A204.1 (cell line): ENCODE results near the gene IL24.

Source experiments
- FAIRE-seq: peaks from 2 replicates; lab custom pipeline; 2012; peaks lifted over from hg19 to GRCh38; lab: Jason Lieb, UNC

The IL24 gene

GRCh38 chr1:206880314-206880713 is 16.9 kb upstream of the IL24 start:
- no peak for FAIRE-seq

GRCh38 chr1:206882555-206882954 is 14.7 kb upstream of the IL24 start:
- FAIRE-seq: no peak

- no peak for FAIRE-seq
These were observed 14.1 kb upstream of the IL24 start for GRCh38 chr1:206883160-206883559.

GRCh38 chr1:206883876-206884275 is 13.4 kb upstream of the IL24 start:
- no peak for FAIRE-seq

GRCh38 chr1:206885341-206886060 is 11.7 kb upstream of the IL24 start:
- no peak for FAIRE-seq

GRCh38 chr1:206886831-206887230 is 10.4 kb upstream of the IL24 start:
- FAIRE-seq: no peak

GRCh38 chr1:206887701-206888100 is 9.5 kb upstream of the IL24 start:
- no peak for FAIRE-seq

- no peak for FAIRE-seq
These were observed 6.8 kb upstream of the IL24 start for GRCh38 chr1:206890125-206891060.

- FAIRE-seq: no peak
These were observed 5.8 kb upstream of the IL24 start for GRCh38 chr1:206891412-206891811.

GRCh38 chr1:206892351-206892984 is 4.8 kb upstream of the IL24 start:
- FAIRE-seq: no peak

- no peak for FAIRE-seq
These were observed 3.9 kb upstream of the IL24 start for GRCh38 chr1:206893380-206893779.

- FAIRE-seq: no peak
These were observed 1.9 kb upstream of the IL24 start for GRCh38 chr1:206895325-206895724.

GRCh38 chr1:206895837-206896242 is 1.4 kb upstream of the IL24 start:
- FAIRE-seq: no peak

- FAIRE-seq: no peak
These were observed 982 bp upstream of the IL24 start for GRCh38 chr1:206896261-206896660.

- no peak for FAIRE-seq
These were observed 1.1 kb downstream of the IL24 start for GRCh38 chr1:206898089-206898914.

GRCh38 chr1:206898915-206899431 is 1.7 kb downstream of the IL24 start:
- no peak for FAIRE-seq

GRCh38 chr1:206899717-206900116 is 2.5 kb downstream of the IL24 start:
- no peak for FAIRE-seq

- no peak for FAIRE-seq
These were observed 2.9 kb downstream of the IL24 start for GRCh38 chr1:206900149-206900548.

- FAIRE-seq: no peak
These were observed 4.7 kb downstream of the IL24 start for GRCh38 chr1:206901944-206902343.

- no peak for FAIRE-seq
These were observed 5.5 kb downstream of the IL24 start for GRCh38 chr1:206902702-206903101.

- FAIRE-seq: no peak
These were observed 6.4 kb downstream of the IL24 start for GRCh38 chr1:206903687-206904086.
